ENCODE measurements around the gene ZNF407.
"Not testable (repeated sequence)": the region's sequence is repeated elsewhere in the genome, so short reads cannot be mapped to it uniquely, and the experiment has no call there.

ZNF407 gene, protein sequence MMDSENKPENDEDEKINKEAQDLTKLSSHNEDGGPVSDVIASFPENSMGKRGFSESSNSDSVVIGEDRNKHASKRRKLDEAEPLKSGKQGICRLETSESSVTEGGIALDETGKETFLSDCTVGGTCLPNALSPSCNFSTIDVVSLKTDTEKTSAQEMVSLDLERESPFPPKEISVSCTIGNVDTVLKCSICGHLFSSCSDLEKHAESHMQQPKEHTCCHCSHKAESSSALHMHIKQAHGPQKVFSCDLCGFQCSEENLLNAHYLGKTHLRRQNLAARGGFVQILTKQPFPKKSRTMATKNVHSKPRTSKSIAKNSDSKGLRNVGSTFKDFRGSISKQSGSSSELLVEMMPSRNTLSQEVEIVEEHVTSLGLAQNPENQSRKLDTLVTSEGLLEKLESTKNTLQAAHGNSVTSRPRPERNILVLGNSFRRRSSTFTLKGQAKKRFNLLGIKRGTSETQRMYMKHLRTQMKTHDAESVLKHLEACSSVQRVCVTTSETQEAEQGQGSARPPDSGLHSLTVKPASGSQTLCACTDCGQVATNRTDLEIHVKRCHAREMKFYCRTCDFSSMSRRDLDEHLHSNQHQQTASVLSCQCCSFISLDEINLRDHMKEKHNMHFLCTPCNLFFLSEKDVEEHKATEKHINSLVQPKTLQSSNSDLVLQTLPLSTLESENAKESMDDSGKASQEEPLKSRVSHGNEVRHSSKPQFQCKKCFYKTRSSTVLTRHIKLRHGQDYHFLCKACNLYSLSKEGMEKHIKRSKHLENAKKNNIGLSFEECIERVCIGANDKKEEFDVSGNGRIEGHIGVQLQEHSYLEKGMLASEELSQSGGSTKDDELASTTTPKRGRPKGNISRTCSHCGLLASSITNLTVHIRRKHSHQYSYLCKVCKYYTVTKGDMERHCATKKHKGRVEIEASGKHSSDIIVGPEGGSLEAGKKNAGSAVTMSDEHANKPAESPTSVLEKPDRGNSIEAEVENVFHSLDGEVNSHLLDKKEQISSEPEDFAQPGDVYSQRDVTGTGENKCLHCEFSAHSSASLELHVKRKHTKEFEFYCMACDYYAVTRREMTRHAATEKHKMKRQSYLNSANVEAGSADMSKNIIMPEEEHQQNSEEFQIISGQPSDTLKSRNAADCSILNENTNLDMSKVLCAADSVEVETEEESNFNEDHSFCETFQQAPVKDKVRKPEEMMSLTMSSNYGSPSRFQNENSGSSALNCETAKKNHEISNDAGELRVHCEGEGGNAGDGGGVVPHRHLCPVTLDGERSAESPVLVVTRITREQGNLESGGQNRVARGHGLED (N-terminal part only)

DNA sequence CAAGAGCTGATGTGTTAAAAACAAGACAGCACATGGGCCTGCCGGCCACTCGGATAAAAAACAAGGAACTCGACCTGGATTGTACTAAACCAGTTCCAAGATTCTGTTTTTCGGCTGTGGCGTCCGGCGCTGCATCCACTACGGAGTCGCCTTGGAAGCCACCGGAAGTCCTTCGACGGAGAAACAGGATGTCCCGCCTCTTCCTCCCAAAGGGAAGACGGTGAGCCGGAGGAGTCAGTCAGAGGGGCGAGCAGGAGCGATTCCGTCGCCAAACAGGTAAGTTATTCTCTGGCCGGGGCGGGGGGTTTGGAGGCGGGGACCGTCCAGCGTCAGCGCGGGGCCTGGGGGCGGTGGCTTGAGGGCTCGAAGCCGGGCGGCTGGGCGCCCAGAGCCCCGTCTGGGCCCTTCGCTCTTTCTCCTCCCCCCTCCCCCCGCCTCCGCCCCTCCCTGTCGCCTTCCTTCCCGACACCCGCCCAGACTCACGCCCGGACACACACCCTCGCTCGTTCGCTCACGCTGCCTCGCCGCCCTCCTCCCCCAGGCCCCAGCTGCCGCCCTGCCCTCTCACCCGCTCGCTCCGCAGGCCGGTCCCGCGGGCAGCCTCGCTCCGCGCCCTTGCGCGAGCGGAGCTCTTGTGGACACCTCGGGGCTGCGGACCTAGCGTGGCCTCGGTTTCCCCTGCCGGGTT, at the start of gene ZNF407:
ZNF407 (plus strand) TSS at position 209 of the 688 bp plus-strand sequence. CDS start 33,150 bp downstream, outside the sequence.
- DNase-seq: peak; percentile 89 to 91 (median 91)

- no peak for DNase-seq
Observed at GRCh38 chr18:74549591-74550104, 48.0 kb upstream of the ZNF407 start.

- DNase-seq: no peak
Observed at GRCh38 chr18:74550886-74551285, 46.8 kb upstream of the ZNF407 start.

DNA sequence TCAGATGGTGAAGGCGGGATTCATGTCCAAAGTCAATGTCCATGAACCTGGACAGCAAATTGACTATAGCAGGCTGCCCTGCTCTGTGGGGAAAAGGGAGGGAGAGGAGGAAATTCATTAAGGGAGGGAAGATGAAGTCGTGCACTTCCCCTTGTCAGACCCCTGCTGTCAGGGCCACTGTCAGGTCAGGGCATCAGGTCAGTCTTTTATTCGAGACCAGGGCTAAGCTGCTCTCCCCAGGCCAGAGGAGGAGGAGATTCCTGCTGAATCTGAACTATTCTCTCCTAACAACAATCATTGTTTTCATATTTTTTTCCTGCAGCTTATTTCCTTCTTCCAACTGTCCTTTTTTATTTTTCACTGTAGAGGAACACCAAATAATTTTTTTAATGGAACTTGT, 46.2 kb upstream of the ZNF407 start:
- DNase-seq: no peak

DNA sequence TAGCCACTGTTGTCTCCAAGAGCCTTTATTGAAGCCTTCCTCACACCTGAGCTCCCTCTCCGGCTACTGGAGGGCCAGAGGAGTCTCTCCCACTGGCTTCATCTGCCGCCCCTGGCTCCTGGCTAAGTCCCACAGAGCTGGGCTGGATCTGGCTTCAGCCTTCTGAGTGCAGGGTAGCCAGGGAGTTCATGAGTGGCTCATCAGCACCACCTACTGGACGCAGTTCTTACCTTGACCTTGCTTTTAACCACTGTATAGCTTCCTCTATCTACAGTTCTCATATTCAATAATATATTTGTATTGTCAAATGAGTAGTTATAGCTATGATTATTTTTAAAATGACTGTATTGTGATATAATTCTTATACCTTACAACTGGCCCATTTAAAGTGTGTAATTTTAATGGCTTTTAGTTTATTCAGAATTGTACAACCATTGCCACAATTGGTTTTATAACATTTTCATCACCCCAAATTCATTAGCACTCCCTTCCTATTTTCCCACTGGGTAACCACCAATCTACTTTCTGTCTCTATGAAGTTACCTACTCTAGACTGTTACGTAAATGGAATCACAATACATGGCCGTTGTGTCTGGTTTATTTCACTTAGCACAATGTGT, 45.6 kb upstream of the ZNF407 start:
- peak; percentile 89 to 93 (median 92) for DNase-seq

DNA sequence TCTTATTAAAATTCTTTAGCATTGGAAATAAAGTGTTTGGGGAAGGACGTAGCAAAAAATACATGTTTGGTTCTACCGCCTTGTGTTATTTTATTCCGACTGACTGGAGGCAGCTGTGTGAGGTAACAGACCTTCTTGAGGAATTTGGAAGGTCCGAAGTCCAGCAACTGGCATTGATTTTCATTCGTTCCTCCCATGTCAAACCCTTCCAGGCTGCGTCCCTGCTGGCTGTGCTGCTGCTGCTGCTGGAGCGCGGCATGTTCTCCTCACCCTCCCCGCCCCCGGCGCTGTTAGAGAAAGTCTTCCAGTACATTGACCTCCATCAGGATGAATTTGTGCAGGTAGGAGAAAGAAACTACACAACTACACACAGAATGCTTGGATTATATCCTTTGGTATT, 41.5 kb upstream of the ZNF407 start:
- no peak for DNase-seq

- no peak for DNase-seq
Observed at GRCh38 chr18:74558096-74558495, 39.6 kb upstream of the ZNF407 start.

DNA sequence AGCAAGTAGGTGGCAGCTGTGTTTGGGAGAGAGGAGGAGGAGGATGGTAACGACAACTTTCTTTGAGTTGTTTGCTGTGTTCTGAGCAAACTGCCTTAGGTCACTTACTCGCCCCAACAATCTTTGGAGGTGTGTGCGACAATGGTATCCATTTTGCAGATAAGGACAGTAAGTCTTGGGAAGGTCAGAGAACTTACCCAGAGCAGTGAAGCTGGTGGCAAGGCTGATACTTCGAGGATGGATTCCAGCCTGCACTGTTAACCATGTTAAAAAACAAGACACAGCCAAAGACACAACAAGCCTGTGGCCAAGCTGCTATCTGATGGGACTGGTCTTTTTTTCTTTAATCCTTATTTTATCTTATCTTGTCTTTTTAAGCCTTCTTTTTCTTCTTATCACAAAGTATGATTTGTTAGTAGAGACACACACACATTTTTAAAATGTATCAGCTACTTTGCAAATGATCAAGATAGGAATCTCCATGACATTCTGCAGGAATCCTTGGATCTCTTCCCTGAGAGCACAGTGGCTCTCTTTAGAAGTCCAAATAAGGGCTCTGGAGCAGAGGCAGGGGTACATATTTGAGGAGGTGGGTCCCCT, 35.4 kb upstream of the ZNF407 start:
- DNase-seq: no peak

DNA sequence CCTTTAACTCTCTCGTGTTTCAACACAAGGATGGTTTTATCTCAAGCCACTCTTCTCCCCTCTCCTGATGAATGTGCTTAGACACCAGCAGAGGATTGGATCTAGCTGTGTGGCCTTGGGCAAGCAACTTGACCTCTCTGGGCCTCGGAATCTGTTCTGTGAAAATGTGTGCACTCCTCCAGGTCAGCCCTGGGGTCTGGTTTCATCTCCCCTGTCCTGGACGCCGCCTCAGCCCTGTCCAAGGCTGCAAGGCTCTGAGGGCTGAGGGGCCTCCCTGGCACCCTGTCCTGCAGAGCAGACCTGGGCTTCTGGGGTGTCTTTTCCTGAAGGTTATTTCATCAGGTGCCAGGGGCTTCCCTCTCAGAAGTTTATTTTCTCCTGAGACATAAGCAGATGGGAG, 34.9 kb upstream of the ZNF407 start:
- DNase-seq: no peak

- DNase-seq: no peak
Observed at GRCh38 chr18:74563999-74564398, 33.7 kb upstream of the ZNF407 start.

- DNase-seq: not testable (repeated sequence)
Observed at GRCh38 chr18:74565164-74565563, 32.5 kb upstream of the ZNF407 start.

GRCh38 chr18:74565993-74566392, 31.7 kb upstream of the ZNF407 start:
- not testable (repeated sequence) for DNase-seq

DNA sequence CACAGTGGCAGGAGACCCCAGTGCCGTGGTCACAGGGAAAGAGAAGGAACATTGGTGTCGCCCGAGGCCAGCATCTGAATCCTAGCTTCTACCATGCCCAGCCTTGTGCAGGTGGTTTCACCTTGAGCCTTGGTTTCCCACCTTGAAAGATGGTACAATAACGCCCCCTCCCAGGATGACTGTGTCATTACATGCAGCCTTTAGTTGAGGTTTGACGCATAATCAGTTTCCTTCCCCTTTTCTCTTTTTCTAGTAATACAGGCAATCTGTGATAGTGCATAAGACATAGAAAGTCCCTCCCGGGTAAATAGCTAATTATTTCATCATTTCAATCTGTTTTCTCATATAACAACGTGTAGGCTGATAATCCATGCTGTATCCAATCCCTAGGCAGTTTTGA, 29.8 kb upstream of the ZNF407 start:
- DNase-seq: peak; percentile 74 to 89 (median 87)

- DNase-seq: no peak
Observed at GRCh38 chr18:74569401-74569800, 28.3 kb upstream of the ZNF407 start.

GRCh38 chr18:74570266-74570665, 27.4 kb upstream of the ZNF407 start:
- DNase-seq: no peak

GRCh38 chr18:74571895-74572680, 25.6 kb upstream of the ZNF407 start:
- no peak for DNase-seq

DNA sequence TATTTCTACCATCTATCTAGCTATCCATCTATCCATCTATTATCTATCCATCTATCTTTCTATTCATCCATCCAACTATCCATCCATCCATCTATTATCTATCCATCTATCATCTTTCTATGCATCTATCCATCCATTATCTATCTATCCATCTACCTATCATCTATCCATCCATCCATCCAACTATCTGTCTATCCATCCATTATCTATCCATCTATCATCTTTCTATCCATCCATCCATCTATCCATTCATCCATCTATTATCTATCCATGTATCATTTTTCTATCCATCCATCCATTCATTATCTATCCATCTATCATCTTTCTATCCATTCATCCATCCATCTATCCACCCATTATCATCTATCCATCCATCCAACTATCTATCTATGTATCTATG, 24.6 kb upstream of the ZNF407 start:
- DNase-seq: no peak

- no peak for DNase-seq
Observed at GRCh38 chr18:74574916-74575315, 22.8 kb upstream of the ZNF407 start.

GRCh38 chr18:74577019-74577418, 20.7 kb upstream of the ZNF407 start:
- DNase-seq: no peak

GRCh38 chr18:74579496-74580065, 18.1 kb upstream of the ZNF407 start:
- DNase-seq: no peak
